ENCODE results near the gene PDZD2. TPM values are rescaled to one million over a fixed set of nuclear protein-coding genes. Genes with fewer than 3 reads are reported as not detected.
A peak's percentile ranks its signal among the peaks of the same experiment; 100 is the strongest.

The PDZD2 gene
- polyA plus RNA-seq, 3 donors: 0.10 TPM; not detected in 2

DNA sequence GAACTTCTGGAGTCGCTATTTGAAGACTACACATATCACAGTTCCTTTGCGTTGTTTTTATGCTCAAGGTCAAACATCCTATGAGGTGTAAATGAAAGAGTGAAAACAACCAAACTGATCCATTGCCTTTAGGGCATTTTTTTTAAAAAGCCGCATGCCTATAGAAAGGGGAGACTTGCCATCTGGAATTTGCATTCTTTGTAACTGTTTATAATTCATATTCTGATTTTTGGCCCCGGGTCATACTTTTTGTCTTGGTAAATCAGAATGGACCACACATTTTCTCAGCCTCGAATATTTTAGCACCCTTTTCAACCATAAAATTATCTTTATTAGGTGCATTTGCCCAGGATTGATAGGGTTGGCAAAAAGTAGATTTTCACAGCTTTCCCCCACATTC is 347.2 kb downstream of the PDZD2 start:
- Histone ChIP-seq H4K20me1 (ENCODE audit: insufficient read depth, low read length) (no peaks in the 10 kb centered on the region), H3K4me2 (replicated peaks; ENCODE audit: extremely low read depth, low read length, poor library complexity, severe bottlenecking) (no peak overlapping the region), H3K9me3 (replicated peaks in 1 of 2; ENCODE audit: control insufficient read depth in 1 of 2, insufficient read depth in 1 of 2, low read length in 2 of 2) (peaks cover 0 to 4% of the 10 kb centered on the region in 2 donors), H3K9ac (ENCODE audit: insufficient read depth, low read length, poor library complexity, severe bottlenecking) (no peak overlapping the region), H3K4me1 (ENCODE audit: control insufficient read depth in 1 of 2, insufficient read depth in 2 of 2, low read length in 2 of 2) (no peaks in the 10 kb centered on the region), H3K79me2 (ENCODE audit: insufficient read depth, low read length) (no peaks in the 10 kb centered on the region), H3K36me3 (replicated peaks in 1 of 2; ENCODE audit: control insufficient read depth in 1 of 2, insufficient read depth in 2 of 2, low read length in 2 of 2) (no peaks in the 10 kb centered on the region), H2AFZ (ENCODE audit: insufficient read depth, low read depth, low read length, poor library complexity, severe bottlenecking) (no peak overlapping the region), H3K27me3 (ENCODE audit: control insufficient read depth in 2 of 2, insufficient read depth in 2 of 2, low read length in 2 of 2) (no peaks in the 10 kb centered on the region), H3K27ac (ENCODE audit: low read depth in 1 of 2, low read length in 2 of 2) (no peak overlapping the region), H3K4me3 (replicated peaks in 1 of 3; ENCODE audit: low read depth in 2 of 3, low read length in 3 of 3) (no peak overlapping the region)
- Mint-ChIP-seq H3K36me3 (no peaks in the 10 kb centered on the region), H3K9me3 (peaks cover 3 to 9% (median 5%) of the 10 kb centered on the region in 7 donors), H3K4me1 (no peaks in the 10 kb centered on the region), H3K27ac (no peak overlapping the region), H3K27me3 (ENCODE audit: low read depth in 3 of 3) (peaks cover 2% of the 10 kb centered on the region in 3 donors), H3K4me3 (no peak overlapping the region)
- intact Hi-C loops (cut with micrococcal nuclease): no loop called here
- 100% methylated on average over 1 of the region's 5 CpGs for WGBS (ENCODE audit: insufficient coverage)
- no peak for DNase-seq
- no peak for TF ChIP-seq CTCF (IDR thresholded peaks at IDR 0.05)

DNA sequence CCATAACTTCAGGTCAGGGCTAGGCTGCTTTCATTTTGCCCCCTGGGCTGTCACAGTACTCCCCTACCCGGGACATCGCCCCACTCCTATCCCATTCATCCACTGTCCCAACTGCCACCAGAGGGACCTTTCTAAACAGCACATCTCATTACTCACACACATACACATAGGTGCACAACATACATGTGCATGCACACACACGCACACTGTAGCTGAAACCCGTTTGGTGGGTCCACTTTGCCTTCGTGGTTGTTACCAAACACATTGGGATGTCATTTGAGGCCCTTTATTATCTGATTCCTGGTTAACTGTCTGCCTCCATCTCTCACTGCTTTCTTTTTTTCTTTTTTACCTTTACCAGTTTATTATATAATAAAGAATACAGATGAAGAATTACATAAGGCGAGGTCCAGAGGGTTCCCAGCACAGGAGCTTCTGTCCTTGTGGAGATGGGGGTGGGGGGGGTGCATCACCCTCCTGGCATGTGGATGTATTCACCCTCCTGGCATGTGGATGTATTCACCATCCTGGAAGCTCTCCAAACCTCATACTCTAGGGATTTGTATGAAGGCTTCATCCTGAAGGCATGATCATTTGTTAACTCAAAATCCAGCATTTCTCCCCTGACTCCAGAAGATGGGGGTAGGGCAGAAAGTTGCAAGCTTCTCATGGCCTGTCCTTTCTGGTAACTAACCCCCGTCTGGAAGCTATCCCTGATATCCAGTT is 349.2 kb downstream of the PDZD2 start:
- H2AFZ ChIP-seq (ENCODE audit: insufficient read depth, low read depth, low read length, poor library complexity, severe bottlenecking): no peak overlapping the region
- no peak overlapping the region for H3K4me2 ChIP-seq (replicated peaks; ENCODE audit: extremely low read depth, low read length, poor library complexity, severe bottlenecking)
- 93% methylated on average over 5 of the region's 7 CpGs for WGBS (ENCODE audit: insufficient coverage)
- Mint-ChIP-seq H3K27me3 (ENCODE audit: low read depth in 3 of 3) (peaks cover 0 to 3% (median 2%) of the 10 kb centered on the region in 3 donors), H3K36me3 (no peaks in the 10 kb centered on the region), H3K4me3 (no peak overlapping the region), H3K4me1 (no peaks in the 10 kb centered on the region), H3K27ac (peak overlapping the region in 1 of 7 donors; percentile 2), H3K9me3 (peaks cover 3 to 8% (median 5%) of the 10 kb centered on the region in 7 donors)
- TF ChIP-seq CTCF (IDR thresholded peaks at IDR 0.05): no peak
- peaks cover 0 to 4% of the 10 kb centered on the region in 2 donors for H3K9me3 ChIP-seq (replicated peaks in 1 of 2; ENCODE audit: control insufficient read depth in 1 of 2, insufficient read depth in 1 of 2, low read length in 2 of 2)
- H3K4me1 ChIP-seq (ENCODE audit: control insufficient read depth in 1 of 2, insufficient read depth in 2 of 2, low read length in 2 of 2): no peaks in the 10 kb centered on the region
- H3K79me2 ChIP-seq (ENCODE audit: insufficient read depth, low read length): no peaks in the 10 kb centered on the region
- no peaks in the 10 kb centered on the region for H4K20me1 ChIP-seq (ENCODE audit: insufficient read depth, low read length)
- no peak for DNase-seq
- H3K36me3 ChIP-seq (replicated peaks in 1 of 2; ENCODE audit: control insufficient read depth in 1 of 2, insufficient read depth in 2 of 2, low read length in 2 of 2): no peaks in the 10 kb centered on the region
- intact Hi-C loops (cut with micrococcal nuclease): no loop called here
- H3K27ac ChIP-seq (ENCODE audit: low read depth in 1 of 2, low read length in 2 of 2): no peak overlapping the region
- no peak overlapping the region for H3K4me3 ChIP-seq (replicated peaks in 1 of 3; ENCODE audit: low read depth in 2 of 3, low read length in 3 of 3)
- H3K27me3 ChIP-seq (ENCODE audit: control insufficient read depth in 2 of 2, insufficient read depth in 2 of 2, low read length in 2 of 2): no peaks in the 10 kb centered on the region
- H3K9ac ChIP-seq (ENCODE audit: insufficient read depth, low read length, poor library complexity, severe bottlenecking): no peak overlapping the region

All from CD14-positive monocyte (primary cell).